Measurements from ENCODE around the gene LARP1B. TPM values are rescaled to one million over a fixed set of nuclear protein-coding genes. Genes with fewer than 3 reads are reported as not detected.
"Not testable (repeated sequence)": the region's sequence is repeated elsewhere in the genome, so short reads cannot be mapped to it uniquely, and the experiment has no call there.

LARP1B gene
- total and polyA plus RNA-seq, 9 of the 15 experiments (the other 6 are each of a cell fraction or from before 2014, with no cell fraction given): 19.2 to 59.7 (median 37.9) TPM

DNA sequence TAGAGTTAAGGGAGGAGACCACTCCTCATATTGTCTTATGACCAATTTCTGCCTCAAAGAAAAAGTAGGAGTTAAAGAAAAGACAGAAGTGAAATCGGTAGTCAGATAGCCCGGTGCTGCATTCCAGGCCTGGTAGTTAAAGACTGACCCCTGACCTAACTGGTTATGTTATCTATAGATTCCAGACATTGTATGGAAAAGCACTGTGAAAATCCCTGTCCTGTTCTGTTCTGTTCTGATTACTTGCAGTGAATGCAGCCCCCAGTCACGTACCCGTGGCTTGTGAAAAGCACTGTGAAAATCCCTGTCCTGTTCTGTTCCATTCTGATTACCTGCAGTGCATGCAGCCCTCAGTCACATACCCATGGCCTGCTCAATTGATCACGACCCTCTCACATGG is 198.8 kb downstream of the LARP1B start (continued):
- TF ChIP-seq SMARCE1 (IDR thresholded peaks at IDR 0.05) (0 out of 2 replicates have a peak, but pooled peaks have one; percentile 31), TRIM24 (IDR thresholded peaks at IDR 0.05) (peak; percentile 43 to 55; a peak in 1 of 4 replicates), NR2C2 (tag; IDR thresholded peaks at IDR 0.05) (peak; percentile 28; the same call in 1 of the 2 replicates), TCF3 (CRISPR knock-in tag; IDR thresholded peaks at IDR 0.05) (peak; percentile 81), MTA2 (IDR thresholded peaks at IDR 0.05; ENCODE audit: low read depth) (peak; percentile 70), TEAD4 (IDR thresholded peaks at IDR 0.05; ENCODE audit: low read length) (peak; percentile 68), RCOR1 (IDR thresholded peaks at IDR 0.05; ENCODE audit: borderline replicate concordance in 1 of 2, low read depth in 2 of 2, low read length in 2 of 2) (peak in 1 of 2 experiments; percentile 79; a peak in 3 of 4 replicates), CBFA2T2 (conservative IDR thresholded peaks at IDR 0.05) (peak; percentile 79)
- not testable (repeated sequence) for TF ChIP-seq NR2C2 (CRISPR knock-in tag; IDR thresholded peaks at IDR 0.05); TEAD4 (CRISPR knock-in tag; IDR thresholded peaks at IDR 0.05; ENCODE audit: borderline replicate concordance)
- TF ChIP-seq, protein P1, sequence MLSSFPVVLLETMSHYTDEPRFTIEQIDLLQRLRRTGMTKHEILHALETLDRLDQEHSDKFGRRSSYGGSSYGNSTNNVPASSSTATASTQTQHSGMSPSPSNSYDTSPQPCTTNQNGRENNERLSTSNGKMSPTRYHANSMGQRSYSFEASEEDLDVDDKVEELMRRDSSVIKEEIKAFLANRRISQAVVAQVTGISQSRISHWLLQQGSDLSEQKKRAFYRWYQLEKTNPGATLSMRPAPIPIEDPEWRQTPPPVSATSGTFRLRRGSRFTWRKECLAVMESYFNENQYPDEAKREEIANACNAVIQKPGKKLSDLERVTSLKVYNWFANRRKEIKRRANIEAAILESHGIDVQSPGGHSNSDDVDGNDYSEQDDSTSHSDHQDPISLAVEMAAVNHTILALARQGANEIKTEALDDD (IDR thresholded peaks at IDR 0.05): peak; percentile 59; the same call in 1 of the 2 replicates

Other genes with a start within 250 kb of the LARP1B start
- 48.7 and 54.3 TPM in 2 replicates for gene PLK4, start 180.4 kb upstream of the LARP1B start, total RNA-seq (2014; rRNA removed)
- 55.0 and 60.6 TPM in 2 replicates for gene PLK4, start 180.4 kb upstream of the LARP1B start, total RNA-seq (2014; rRNA removed; fragmentation: Illumina TruSeq; extraction: Trizol)
- 49.1 and 53.6 TPM in 2 replicates for gene PLK4, start 180.4 kb upstream of the LARP1B start, total RNA-seq (2015; rRNA removed; fragmentation: Illumina TruSeq; extraction: Trizol)
- gene PLK4, start 180.4 kb upstream of the LARP1B start, total RNA-seq (2021): 41.3 and 46.8 TPM in 2 replicates
- gene PLK4, start 180.4 kb upstream of the LARP1B start, polyA plus RNA-seq (2011; rRNA removed): 75.0 and 95.3 TPM in 2 replicates
- 56.8 and 61.7 TPM in 2 replicates for gene PLK4, start 180.4 kb upstream of the LARP1B start, polyA plus RNA-seq (2014; fragmentation: Illumina TruSeq; extraction: Trizol)
- gene PLK4, start 180.4 kb upstream of the LARP1B start, polyA plus RNA-seq (2014; fragmentation: Nextera tagmentation; extraction: Ambion mirVana): 10 to 100 TPM; 16.2 to 27.4 TPM
- 72.0 and 93.8 TPM in 2 replicates for gene PLK4, start 180.4 kb upstream of the LARP1B start, polyA plus RNA-seq (2014; rRNA removed)
- gene MFSD8, start 96.1 kb upstream of the LARP1B start, total RNA-seq (2014; rRNA removed): 7.0 and 14.2 TPM in 2 replicates
- gene MFSD8, start 96.1 kb upstream of the LARP1B start, total RNA-seq (2014; rRNA removed; fragmentation: Illumina TruSeq; extraction: Trizol): 20.9 and 24.0 TPM in 2 replicates
- gene MFSD8, start 96.1 kb upstream of the LARP1B start, total RNA-seq (2015; rRNA removed; fragmentation: Illumina TruSeq; extraction: Trizol): 16.5 and 18.7 TPM in 2 replicates
- 16.2 and 17.8 TPM in 2 replicates for gene MFSD8, start 96.1 kb upstream of the LARP1B start, total RNA-seq (2021)
- gene MFSD8, start 96.1 kb upstream of the LARP1B start, polyA plus RNA-seq (2011; rRNA removed): 24.8 and 27.2 TPM in 2 replicates
- gene MFSD8, start 96.1 kb upstream of the LARP1B start, polyA plus RNA-seq (2014; fragmentation: Illumina TruSeq; extraction: Trizol): 11.5 and 11.9 TPM in 2 replicates
- 10 to 100 TPM; 25.2 to 25.4 TPM for gene MFSD8, start 96.1 kb upstream of the LARP1B start, polyA plus RNA-seq (2014; fragmentation: Nextera tagmentation; extraction: Ambion mirVana)
- gene MFSD8, start 96.1 kb upstream of the LARP1B start, polyA plus RNA-seq (2014; rRNA removed): 13.4 and 16.6 TPM in 2 replicates
- gene ABHD18, start 95.9 kb upstream of the LARP1B start, total RNA-seq (2014; rRNA removed): 7.8 and 11.0 TPM in 2 replicates
- 20.3 and 23.6 TPM in 2 replicates for gene ABHD18, start 95.9 kb upstream of the LARP1B start, total RNA-seq (2014; rRNA removed; fragmentation: Illumina TruSeq; extraction: Trizol)
- 21.8 and 25.0 TPM in 2 replicates for gene ABHD18, start 95.9 kb upstream of the LARP1B start, total RNA-seq (2015; rRNA removed; fragmentation: Illumina TruSeq; extraction: Trizol)
- gene ABHD18, start 95.9 kb upstream of the LARP1B start, total RNA-seq (2021): 17.7 and 19.1 TPM in 2 replicates
- 12.6 and 16.0 TPM in 2 replicates for gene ABHD18, start 95.9 kb upstream of the LARP1B start, polyA plus RNA-seq (2011; rRNA removed)
- 17.7 and 22.6 TPM in 2 replicates for gene ABHD18, start 95.9 kb upstream of the LARP1B start, polyA plus RNA-seq (2014; fragmentation: Illumina TruSeq; extraction: Trizol)
- gene ABHD18, start 95.9 kb upstream of the LARP1B start, polyA plus RNA-seq (2014; fragmentation: Nextera tagmentation; extraction: Ambion mirVana): 1 to 10 TPM; 6.1 to 6.9 TPM
- 10.9 and 14.4 TPM in 2 replicates for gene ABHD18, start 95.9 kb upstream of the LARP1B start, polyA plus RNA-seq (2014; rRNA removed)
- 12.4 and 14.8 TPM in 2 replicates for gene PGRMC2, start 226.5 kb downstream of the LARP1B start, total RNA-seq (2014; rRNA removed)
- gene PGRMC2, start 226.5 kb downstream of the LARP1B start, total RNA-seq (2014; rRNA removed; fragmentation: Illumina TruSeq; extraction: Trizol): 27.6 and 32.8 TPM in 2 replicates
- 18.3 and 19.3 TPM in 2 replicates for gene PGRMC2, start 226.5 kb downstream of the LARP1B start, total RNA-seq (2015; rRNA removed; fragmentation: Illumina TruSeq; extraction: Trizol)
- gene PGRMC2, start 226.5 kb downstream of the LARP1B start, total RNA-seq (2021): 52.4 and 56.2 TPM in 2 replicates
- gene PGRMC2, start 226.5 kb downstream of the LARP1B start, polyA plus RNA-seq (2011; rRNA removed): 20.4 and 21.8 TPM in 2 replicates
- gene PGRMC2, start 226.5 kb downstream of the LARP1B start, polyA plus RNA-seq (2014; fragmentation: Illumina TruSeq; extraction: Trizol): 72.0 and 81.3 TPM in 2 replicates
- 10 to 100 TPM; 17.1 to 22.7 TPM for gene PGRMC2, start 226.5 kb downstream of the LARP1B start, polyA plus RNA-seq (2014; fragmentation: Nextera tagmentation; extraction: Ambion mirVana)
- gene PGRMC2, start 226.5 kb downstream of the LARP1B start, polyA plus RNA-seq (2014; rRNA removed): 31.9 and 34.1 TPM in 2 replicates